Activated naive CD4-positive, alpha-beta T cell treated with anti-CD3 and anti-CD28 coated beads, Interleukin-2, amount 50 U/mL, for 24 hours (primary cell): ENCODE data around the gene UBQLN1.

Experiments
- H3K27ac Mint-ChIP-seq: one replicate; pipeline ENCODE4 v1.8.0; 2021; ENCODE audit warnings: mild to moderate bottlenecking, mixed read lengths
- H3K27me3 Mint-ChIP-seq: one replicate; pipeline ENCODE4 v1.8.0; 2021; ENCODE audit warnings: mixed read lengths
- H3K36me3 Mint-ChIP-seq: one replicate; pipeline ENCODE4 v1.8.0; 2021; ENCODE audit warnings: mixed read lengths
- H3K4me1 Mint-ChIP-seq: one replicate; pipeline ENCODE4 v1.8.0; 2021; ENCODE audit warnings: mixed read lengths
- H3K4me3 Mint-ChIP-seq: one replicate; pipeline ENCODE4 v1.8.0; 2021; ENCODE audit warnings: mild to moderate bottlenecking, mixed read lengths
- H3K9me3 Mint-ChIP-seq: one replicate; pipeline ENCODE4 v1.8.0; 2021; ENCODE audit warnings: mixed read lengths

Gene UBQLN1

DNA sequence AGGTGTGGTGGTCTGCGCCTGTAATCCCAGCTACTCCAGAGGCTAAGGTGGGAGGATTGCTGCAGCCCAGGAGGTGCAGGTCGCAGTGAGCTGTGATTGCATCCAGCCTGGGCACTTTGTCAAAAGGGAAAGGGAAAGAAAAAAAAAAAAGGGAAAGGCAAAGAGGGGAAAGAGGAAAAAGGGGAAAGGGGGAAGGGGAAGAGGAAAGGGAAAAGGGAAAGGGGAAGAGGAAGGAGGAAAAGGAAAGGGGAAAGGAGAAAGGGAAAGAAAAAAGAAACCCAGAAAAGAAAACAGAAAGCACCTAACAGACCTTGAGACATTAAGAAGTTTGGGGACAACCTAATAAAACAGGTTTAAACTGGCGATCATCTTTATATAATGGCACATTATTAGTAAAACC lies 44.8 kb downstream of the UBQLN1 start:
- peaks cover 17% of the 10 kb centered on the region for H3K4me1 Mint-ChIP-seq
- no peak overlapping the region for H3K4me3 Mint-ChIP-seq
- H3K9me3 Mint-ChIP-seq: no peaks in the 10 kb centered on the region
- H3K27ac Mint-ChIP-seq: no peak overlapping the region
- H3K27me3 Mint-ChIP-seq: no peaks in the 10 kb centered on the region
- peaks cover 14% of the 10 kb centered on the region for H3K36me3 Mint-ChIP-seq

DNA sequence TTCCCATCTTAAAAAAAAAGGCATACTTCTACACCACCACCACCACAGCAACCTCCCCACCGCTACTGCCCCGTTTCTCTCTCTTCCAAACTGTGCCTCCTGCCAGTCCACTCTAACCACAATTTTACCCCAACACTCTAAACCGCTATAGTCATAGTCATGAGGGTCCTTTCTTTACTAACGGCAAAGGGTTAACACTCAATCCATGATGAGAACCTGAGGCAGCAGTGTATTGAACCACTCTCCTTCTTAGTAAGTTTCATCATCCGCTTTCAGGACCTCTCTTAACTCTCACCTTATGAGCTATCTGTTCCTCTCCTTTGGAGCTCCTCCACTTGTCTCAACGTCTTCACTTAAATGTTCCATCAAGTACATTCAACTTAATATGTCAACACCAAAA lies 50.8 kb downstream of the UBQLN1 start:
- H3K27ac Mint-ChIP-seq: no peak overlapping the region
- peaks cover 31% of the 10 kb centered on the region for H3K36me3 Mint-ChIP-seq
- no peak overlapping the region for H3K4me3 Mint-ChIP-seq
- peaks cover 5% of the 10 kb centered on the region for H3K4me1 Mint-ChIP-seq
- no peaks in the 10 kb centered on the region for H3K27me3 Mint-ChIP-seq
- H3K9me3 Mint-ChIP-seq: no peaks in the 10 kb centered on the region

GRCh38 chr9:83656032-83656680 lies 51.6 kb downstream of the UBQLN1 start:
- H3K4me1 Mint-ChIP-seq: peaks cover 5% of the 10 kb centered on the region
- H3K4me3 Mint-ChIP-seq: no peak overlapping the region
- H3K27ac Mint-ChIP-seq: peak overlapping the region; percentile 84
- no peaks in the 10 kb centered on the region for H3K9me3 Mint-ChIP-seq
- H3K27me3 Mint-ChIP-seq: no peaks in the 10 kb centered on the region
- H3K36me3 Mint-ChIP-seq: peaks cover 36% of the 10 kb centered on the region

DNA sequence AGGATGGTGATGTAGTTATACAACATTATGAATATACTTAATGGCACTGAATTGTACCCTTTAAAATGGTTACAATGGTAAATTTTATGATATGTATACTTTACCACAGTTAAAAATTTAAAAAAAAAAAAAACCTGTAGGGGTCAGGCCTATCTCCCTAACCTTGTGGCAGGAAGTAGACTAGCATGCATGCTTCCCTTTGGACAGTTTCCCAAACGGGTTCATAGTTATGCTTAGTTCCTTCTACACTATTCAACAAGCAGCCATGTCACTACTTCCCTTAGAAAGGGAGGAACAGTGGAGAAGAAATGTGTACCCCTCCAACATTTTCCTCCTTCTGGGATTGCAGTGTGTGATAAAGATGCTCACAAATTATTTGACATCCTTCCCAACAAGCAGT lies 52.3 kb downstream of the UBQLN1 start:
- Mint-ChIP-seq H3K4me3 (no peak overlapping the region), H3K9me3 (no peaks in the 10 kb centered on the region), H3K27me3 (no peaks in the 10 kb centered on the region), H3K27ac (peak overlapping the region; percentile 10), H3K4me1 (peaks cover 5% of the 10 kb centered on the region), H3K36me3 (peaks cover 37% of the 10 kb centered on the region)

- H3K4me1 Mint-ChIP-seq: peaks cover 8% of the 10 kb centered on the region
- H3K36me3 Mint-ChIP-seq: peaks cover 34% of the 10 kb centered on the region
- no peak overlapping the region for H3K27ac Mint-ChIP-seq
- H3K27me3 Mint-ChIP-seq: no peaks in the 10 kb centered on the region
- no peak overlapping the region for H3K4me3 Mint-ChIP-seq
- no peaks in the 10 kb centered on the region for H3K9me3 Mint-ChIP-seq
Observed at GRCh38 chr9:83652433-83652832, 55.3 kb downstream of the UBQLN1 start.

GRCh38 chr9:83651558-83651957 lies 56.2 kb downstream of the UBQLN1 start:
- H3K4me1 Mint-ChIP-seq: peaks cover 9% of the 10 kb centered on the region
- H3K9me3 Mint-ChIP-seq: no peaks in the 10 kb centered on the region
- H3K27ac Mint-ChIP-seq: no peak overlapping the region
- peaks cover 34% of the 10 kb centered on the region for H3K36me3 Mint-ChIP-seq
- H3K4me3 Mint-ChIP-seq: no peak overlapping the region
- H3K27me3 Mint-ChIP-seq: no peaks in the 10 kb centered on the region

GRCh38 chr9:83649515-83649914 lies 58.2 kb downstream of the UBQLN1 start:
- Mint-ChIP-seq H3K27ac (no peak overlapping the region), H3K36me3 (peaks cover 24% of the 10 kb centered on the region), H3K4me1 (peaks cover 9% of the 10 kb centered on the region), H3K9me3 (no peaks in the 10 kb centered on the region), H3K27me3 (no peaks in the 10 kb centered on the region), H3K4me3 (no peak overlapping the region)

DNA sequence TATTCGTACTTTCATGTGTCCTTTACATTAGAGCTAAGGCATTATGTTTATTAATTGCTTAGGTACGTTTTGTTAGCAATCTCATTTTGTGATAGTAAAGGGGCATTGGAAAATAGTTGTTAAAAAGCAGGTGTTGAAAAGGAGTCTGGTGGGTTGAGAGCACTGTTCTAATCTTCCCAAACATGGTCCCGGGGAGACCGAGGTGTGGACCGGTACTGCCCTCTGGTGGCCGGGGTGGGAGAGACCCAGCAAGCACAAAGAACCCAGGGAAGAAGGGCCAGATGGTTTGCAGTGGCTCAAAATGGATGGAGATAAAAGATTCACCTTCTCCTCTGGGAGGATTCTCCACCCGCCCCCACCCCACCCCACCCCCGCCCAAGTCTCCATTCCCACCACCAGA lies 58.7 kb downstream of the UBQLN1 start:
- H3K36me3 Mint-ChIP-seq: peaks cover 21% of the 10 kb centered on the region
- H3K9me3 Mint-ChIP-seq: no peaks in the 10 kb centered on the region
- no peaks in the 10 kb centered on the region for H3K27me3 Mint-ChIP-seq
- no peak overlapping the region for H3K4me3 Mint-ChIP-seq
- no peak overlapping the region for H3K27ac Mint-ChIP-seq
- peaks cover 9% of the 10 kb centered on the region for H3K4me1 Mint-ChIP-seq

DNA sequence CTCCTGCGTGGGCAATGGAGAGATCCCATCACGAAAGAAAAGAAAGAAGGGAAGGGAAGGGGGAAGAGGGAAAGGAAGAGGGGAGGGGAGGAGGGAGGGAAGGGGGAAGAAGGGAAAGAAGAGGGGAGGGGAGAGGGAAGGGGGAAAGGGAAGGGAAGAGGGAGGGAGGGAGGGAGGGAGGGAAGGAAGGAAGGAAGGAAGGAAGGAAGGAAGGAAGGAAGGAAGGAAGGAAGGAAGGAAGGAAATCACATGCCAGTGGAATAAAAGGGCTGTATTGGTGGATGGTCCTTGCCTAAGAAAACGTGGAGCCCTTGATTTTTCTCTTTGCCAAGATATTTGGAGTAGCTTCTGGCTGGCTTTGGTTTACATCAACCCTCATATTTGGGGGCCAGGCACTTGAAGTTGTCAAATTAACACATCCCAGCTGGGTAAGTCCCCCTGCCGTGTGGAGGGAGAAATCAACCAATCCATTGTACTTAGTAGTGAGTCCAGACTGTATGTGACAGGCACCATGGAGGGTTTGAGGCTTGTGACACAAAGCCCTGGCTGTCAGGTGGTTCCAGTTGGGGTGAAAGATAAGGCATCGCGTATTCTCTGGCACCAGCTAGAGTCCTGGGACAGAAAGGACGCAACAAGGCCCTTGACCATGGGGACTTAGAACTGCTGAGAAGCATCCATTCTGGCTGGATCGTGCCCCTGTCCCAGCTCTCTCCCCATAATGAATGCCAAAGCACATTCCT lies 61.1 kb downstream of the UBQLN1 start:
- Mint-ChIP-seq H3K27ac (no peak overlapping the region), H3K36me3 (peaks cover 4% of the 10 kb centered on the region), H3K4me3 (no peak overlapping the region), H3K9me3 (no peaks in the 10 kb centered on the region), H3K27me3 (no peaks in the 10 kb centered on the region), H3K4me1 (peaks cover 4% of the 10 kb centered on the region)

GRCh38 chr9:83642793-83643192 lies 65.0 kb downstream of the UBQLN1 start:
- H3K9me3 Mint-ChIP-seq: no peaks in the 10 kb centered on the region
- no peak overlapping the region for H3K27ac Mint-ChIP-seq
- no peaks in the 10 kb centered on the region for H3K27me3 Mint-ChIP-seq
- H3K4me1 Mint-ChIP-seq: peaks cover 4% of the 10 kb centered on the region
- no peaks in the 10 kb centered on the region for H3K36me3 Mint-ChIP-seq
- no peak overlapping the region for H3K4me3 Mint-ChIP-seq

- Mint-ChIP-seq H3K4me3 (no peak overlapping the region), H3K27ac (no peak overlapping the region), H3K9me3 (no peaks in the 10 kb centered on the region), H3K27me3 (no peaks in the 10 kb centered on the region), H3K4me1 (no peaks in the 10 kb centered on the region), H3K36me3 (peaks cover 2% of the 10 kb centered on the region)
Observed at GRCh38 chr9:83639266-83639665, 68.5 kb downstream of the UBQLN1 start.

DNA sequence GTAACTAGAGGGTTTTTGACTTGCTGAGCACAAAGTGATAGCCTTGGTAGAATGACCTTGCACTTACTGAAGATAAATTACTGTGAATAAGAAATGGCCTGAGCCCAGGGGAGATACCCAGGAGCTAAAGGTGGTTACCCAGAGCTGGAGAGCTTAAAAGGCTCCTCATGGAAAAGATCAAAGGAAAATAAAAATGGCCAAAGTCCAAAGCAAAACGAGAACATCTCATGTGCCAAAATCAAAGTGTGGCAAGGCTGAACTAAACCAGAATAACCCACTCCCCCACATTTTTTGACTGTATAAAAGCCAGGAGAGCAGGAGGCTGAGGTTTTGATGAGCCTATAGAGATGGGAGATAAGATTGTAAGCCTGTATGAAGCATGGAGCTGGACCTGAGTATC lies 70.4 kb downstream of the UBQLN1 start:
- Mint-ChIP-seq H3K36me3 (peaks cover 2% of the 10 kb centered on the region), H3K27me3 (no peaks in the 10 kb centered on the region), H3K9me3 (no peaks in the 10 kb centered on the region), H3K4me1 (no peaks in the 10 kb centered on the region), H3K4me3 (no peak overlapping the region), H3K27ac (no peak overlapping the region)

DNA sequence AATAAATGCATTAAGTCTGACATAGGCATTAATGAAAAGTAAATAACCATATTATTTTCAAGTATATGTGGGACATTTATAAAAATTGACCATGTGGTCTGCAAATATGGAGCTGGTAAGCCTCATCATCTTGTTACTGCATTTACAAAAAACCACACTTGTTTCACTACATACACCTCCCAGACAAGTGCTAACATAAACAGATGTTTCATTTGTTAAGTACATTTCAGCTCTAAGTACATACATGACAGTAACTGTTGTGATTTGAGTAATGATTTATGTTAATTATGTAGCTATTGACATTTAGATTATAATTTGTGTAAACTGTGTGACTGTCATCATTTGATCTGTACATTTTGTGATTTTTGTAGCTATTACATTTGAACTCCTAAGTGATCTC lies 70.9 kb downstream of the UBQLN1 start:
- H3K4me1 Mint-ChIP-seq: peaks cover 4% of the 10 kb centered on the region
- H3K4me3 Mint-ChIP-seq: no peak overlapping the region
- H3K27ac Mint-ChIP-seq: no peak overlapping the region
- H3K27me3 Mint-ChIP-seq: no peaks in the 10 kb centered on the region
- H3K36me3 Mint-ChIP-seq: peaks cover 2% of the 10 kb centered on the region
- H3K9me3 Mint-ChIP-seq: no peaks in the 10 kb centered on the region

DNA sequence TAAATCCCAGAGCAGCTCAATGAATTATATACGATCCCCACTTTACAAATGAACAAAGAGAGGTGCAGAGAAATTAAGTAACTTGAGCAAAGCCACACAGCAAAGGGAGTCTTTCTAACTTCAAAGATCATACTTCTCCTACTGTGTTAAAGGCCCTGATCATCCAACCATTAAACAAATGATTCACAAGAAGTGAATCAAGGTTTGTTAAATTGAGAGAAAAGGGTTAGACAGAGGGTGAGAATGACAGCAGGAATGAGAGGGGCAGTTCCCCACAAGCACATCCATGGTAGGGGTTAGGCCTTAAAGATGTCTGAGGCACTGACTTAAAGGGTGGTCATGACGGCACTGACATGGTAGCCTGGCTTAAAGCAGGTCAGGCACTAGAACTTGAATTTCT lies 74.1 kb downstream of the UBQLN1 start:
- H3K4me3 Mint-ChIP-seq: no peak overlapping the region
- H3K27ac Mint-ChIP-seq: no peak overlapping the region
- H3K36me3 Mint-ChIP-seq: peaks cover 4% of the 10 kb centered on the region
- peaks cover 4% of the 10 kb centered on the region for H3K4me1 Mint-ChIP-seq
- H3K27me3 Mint-ChIP-seq: no peaks in the 10 kb centered on the region
- no peaks in the 10 kb centered on the region for H3K9me3 Mint-ChIP-seq

DNA sequence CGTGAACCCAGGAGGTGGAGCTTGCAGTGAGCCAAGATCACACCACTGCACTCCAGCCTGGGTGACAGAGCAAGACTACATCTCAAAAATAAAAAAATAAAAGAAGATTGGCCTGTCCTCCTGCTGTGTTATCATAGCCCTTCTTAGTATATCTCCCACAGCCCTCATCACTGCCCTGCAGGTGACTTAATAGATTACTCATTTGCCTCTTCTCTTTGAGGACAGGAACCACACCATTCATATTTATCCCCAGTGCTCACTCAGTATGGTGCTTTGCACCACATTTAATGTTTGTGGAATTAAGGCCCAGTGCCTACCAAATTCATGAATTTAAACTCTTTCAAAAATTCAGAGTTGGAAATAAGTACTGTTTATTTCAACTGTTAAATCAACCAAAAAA lies 74.5 kb downstream of the UBQLN1 start:
- Mint-ChIP-seq H3K36me3 (peaks cover 4% of the 10 kb centered on the region), H3K9me3 (no peaks in the 10 kb centered on the region), H3K4me3 (no peak overlapping the region), H3K4me1 (peaks cover 4% of the 10 kb centered on the region), H3K27ac (no peak overlapping the region), H3K27me3 (no peaks in the 10 kb centered on the region)

DNA sequence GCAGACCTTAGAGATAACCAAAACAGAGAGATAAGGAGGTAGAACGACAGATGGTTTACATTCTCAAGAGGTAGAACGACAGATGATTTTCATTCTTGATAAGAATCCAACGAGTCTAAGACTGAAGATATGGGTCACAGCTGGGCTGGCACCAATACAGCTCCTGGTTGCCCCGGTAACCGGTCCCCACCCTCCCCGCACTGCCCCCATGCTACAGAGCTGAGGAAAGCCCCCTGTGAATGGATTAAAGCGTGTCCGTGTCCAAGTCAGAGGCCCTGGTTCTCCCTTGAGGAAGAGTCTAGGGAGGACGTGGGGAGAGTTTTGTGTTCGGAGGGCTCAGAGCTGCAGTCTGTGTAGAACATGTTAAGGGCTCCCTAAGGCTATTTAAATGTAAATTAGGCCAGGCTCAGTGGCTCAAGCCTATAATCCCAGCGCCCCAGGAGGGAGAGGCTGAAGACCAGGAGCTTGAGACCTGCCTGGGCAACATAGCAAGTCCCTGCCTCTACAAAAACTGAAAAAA lies 76.8 kb downstream of the UBQLN1 start:
- H3K27ac Mint-ChIP-seq: no peak overlapping the region
- H3K4me1 Mint-ChIP-seq: peaks cover 8% of the 10 kb centered on the region
- H3K27me3 Mint-ChIP-seq: no peaks in the 10 kb centered on the region
- no peaks in the 10 kb centered on the region for H3K9me3 Mint-ChIP-seq
- H3K4me3 Mint-ChIP-seq: no peak overlapping the region
- peaks cover 2% of the 10 kb centered on the region for H3K36me3 Mint-ChIP-seq
